ENCODE measurements around the gene DPP6. TPM values are rescaled to one million over a fixed set of nuclear protein-coding genes. Genes with fewer than 3 reads are reported as not detected.

Gene DPP6
- total and polyA plus RNA-seq, 8 donors: 0.29 to 1.2 (median 0.57) TPM

DNA sequence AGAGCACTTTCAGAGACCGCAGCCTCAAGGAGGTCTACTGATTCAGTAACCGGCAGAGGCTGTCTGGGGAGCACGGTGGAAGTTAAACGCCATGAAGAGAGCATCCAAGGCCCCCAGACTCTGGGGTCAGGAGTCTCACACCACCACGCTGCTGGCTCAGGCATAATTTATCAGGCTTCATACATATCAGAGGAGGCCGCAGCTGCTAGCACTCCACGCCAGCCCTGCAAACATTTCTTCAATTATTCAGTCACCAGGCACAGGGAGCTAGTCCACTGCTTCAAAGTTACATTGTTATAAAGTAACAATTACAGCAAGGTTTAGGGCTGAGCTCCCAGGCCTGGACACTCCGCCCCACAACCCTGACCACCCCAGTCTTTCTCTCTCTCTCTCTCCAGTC, 852.9 kb downstream of the DPP6 start:
- intact Hi-C loops (cut with DNase I): no loop called here
- no peak overlapping the region for H3K27ac ChIP-seq
- DNase-seq: no peak
- no peak overlapping the region for H3K4me3 ChIP-seq
- H3K27me3 ChIP-seq: no peaks in the 10 kb centered on the region
- no peaks in the 10 kb centered on the region for H3K36me3 ChIP-seq
- no peaks in the 10 kb centered on the region for H3K4me1 ChIP-seq
- H3K9me3 ChIP-seq: no peaks in the 10 kb centered on the region
- no peak for ATAC-seq
- TF ChIP-seq, protein P1, sequence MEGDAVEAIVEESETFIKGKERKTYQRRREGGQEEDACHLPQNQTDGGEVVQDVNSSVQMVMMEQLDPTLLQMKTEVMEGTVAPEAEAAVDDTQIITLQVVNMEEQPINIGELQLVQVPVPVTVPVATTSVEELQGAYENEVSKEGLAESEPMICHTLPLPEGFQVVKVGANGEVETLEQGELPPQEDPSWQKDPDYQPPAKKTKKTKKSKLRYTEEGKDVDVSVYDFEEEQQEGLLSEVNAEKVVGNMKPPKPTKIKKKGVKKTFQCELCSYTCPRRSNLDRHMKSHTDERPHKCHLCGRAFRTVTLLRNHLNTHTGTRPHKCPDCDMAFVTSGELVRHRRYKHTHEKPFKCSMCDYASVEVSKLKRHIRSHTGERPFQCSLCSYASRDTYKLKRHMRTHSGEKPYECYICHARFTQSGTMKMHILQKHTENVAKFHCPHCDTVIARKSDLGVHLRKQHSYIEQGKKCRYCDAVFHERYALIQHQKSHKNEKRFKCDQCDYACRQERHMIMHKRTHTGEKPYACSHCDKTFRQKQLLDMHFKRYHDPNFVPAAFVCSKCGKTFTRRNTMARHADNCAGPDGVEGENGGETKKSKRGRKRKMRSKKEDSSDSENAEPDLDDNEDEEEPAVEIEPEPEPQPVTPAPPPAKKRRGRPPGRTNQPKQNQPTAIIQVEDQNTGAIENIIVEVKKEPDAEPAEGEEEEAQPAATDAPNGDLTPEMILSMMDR (IDR thresholded peaks at IDR 0.05): no peak

DNA sequence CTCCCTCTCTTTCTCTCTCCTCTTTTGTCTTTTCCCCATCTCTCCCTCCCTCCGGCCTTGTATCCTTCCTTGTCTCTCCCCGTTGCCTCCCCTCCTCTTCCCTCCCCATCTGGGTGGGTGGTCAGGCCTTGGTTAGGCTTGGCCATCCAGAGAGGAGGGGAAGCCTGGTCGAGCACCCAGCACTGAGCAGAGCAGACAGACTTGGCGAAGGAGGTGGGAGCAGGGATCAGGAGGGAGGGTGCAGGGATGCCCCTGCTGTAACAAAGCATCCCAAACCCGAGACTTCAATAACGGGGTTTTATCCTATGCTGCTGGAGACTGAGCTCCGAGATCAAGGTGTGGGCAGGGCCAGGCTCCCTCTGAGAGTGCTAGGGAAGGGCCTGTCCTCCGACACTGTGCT, 853.4 kb downstream of the DPP6 start:
- no peaks in the 10 kb centered on the region for H3K27me3 ChIP-seq
- H3K9me3 ChIP-seq: no peaks in the 10 kb centered on the region
- no peak overlapping the region for H3K27ac ChIP-seq
- no peaks in the 10 kb centered on the region for H3K36me3 ChIP-seq
- DNase-seq (no peak), ATAC-seq (no peak)
- H3K4me3 ChIP-seq: no peak overlapping the region
- H3K4me1 ChIP-seq: no peaks in the 10 kb centered on the region
- intact Hi-C loops (cut with DNase I): no loop called here
- TF ChIP-seq, protein P1 (IDR thresholded peaks at IDR 0.05): no peak

GRCh38 chr7:154906201-154906600, 854.0 kb downstream of the DPP6 start:
- Histone ChIP-seq H3K27ac (no peak overlapping the region), H3K4me3 (no peak overlapping the region), H3K4me1 (no peaks in the 10 kb centered on the region), H3K27me3 (no peaks in the 10 kb centered on the region), H3K36me3 (no peaks in the 10 kb centered on the region), H3K9me3 (peaks cover 0 to 4% of the 10 kb centered on the region in 2 donors)
- DNase-seq: no peak
- ATAC-seq: no peak
- TF ChIP-seq, protein P1 (IDR thresholded peaks at IDR 0.05): no peak
- intact Hi-C loops (cut with DNase I): no loop called here

GRCh38 chr7:154906736-154907355, 854.6 kb downstream of the DPP6 start:
- Histone ChIP-seq H3K4me1 (no peaks in the 10 kb centered on the region), H3K4me3 (no peak overlapping the region), H3K36me3 (no peaks in the 10 kb centered on the region), H3K9me3 (peaks cover 0 to 5% of the 10 kb centered on the region in 2 donors), H3K27me3 (no peaks in the 10 kb centered on the region), H3K27ac (no peak overlapping the region)
- intact Hi-C loops (cut with DNase I): no loop called here
- TF ChIP-seq, protein P1 (IDR thresholded peaks at IDR 0.05): no peak
- no peak for DNase-seq
- ATAC-seq: no peak

DNA sequence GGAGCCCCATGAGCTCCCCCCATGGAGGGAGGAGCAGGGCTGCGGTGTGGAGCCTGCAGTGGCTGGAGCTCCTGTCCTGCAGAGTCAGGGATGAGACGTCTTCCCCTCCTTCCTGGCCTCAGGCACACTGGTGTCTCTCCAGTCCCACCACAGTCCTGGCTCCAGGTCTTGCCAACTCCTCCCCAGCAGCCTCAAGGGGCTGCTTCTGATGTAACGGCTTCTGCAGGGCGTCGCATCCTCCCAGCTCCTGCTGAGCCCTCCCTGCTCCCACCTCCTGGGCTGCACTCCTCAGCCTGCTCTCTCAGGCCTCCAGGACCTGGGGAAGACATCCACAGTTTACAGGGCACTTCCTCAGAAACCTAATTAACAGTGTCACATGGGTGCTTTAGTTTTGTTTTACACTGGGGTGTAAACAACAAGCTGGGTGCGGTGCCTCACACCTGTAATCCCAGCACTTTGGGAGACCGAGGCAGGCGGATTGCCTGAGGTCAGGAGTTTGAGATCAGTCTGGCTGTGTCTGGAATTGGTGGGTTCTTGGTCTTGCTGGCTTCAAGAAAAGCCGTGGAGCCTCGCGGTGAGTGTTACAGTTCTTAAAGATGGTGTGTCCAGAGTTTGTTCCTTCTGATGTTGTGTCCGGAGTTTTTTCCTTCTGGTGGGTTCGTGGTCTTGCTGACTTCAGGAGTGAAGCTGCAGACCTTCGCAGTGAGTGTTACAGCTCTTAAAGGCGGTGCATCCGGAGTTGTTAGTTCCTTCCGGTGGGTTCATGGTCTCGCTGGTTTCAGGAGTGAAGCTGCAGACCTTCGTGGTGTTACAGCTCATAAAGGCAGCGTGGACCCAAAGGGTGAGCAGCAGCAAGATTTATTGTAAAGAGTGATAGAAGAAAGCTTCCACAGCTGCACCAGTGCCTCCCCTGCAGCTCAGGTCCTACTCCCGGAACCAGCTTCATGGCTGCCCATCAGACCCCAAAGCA, 855.7 kb downstream of the DPP6 start:
- TF ChIP-seq, protein P1 (IDR thresholded peaks at IDR 0.05): no peak
- Histone ChIP-seq H3K4me3 (no peak overlapping the region), H3K36me3 (no peaks in the 10 kb centered on the region), H3K27me3 (no peaks in the 10 kb centered on the region), H3K9me3 (peaks cover 0 to 5% of the 10 kb centered on the region in 2 donors), H3K4me1 (no peaks in the 10 kb centered on the region), H3K27ac (no peak overlapping the region)
- intact Hi-C loops (cut with DNase I): no loop called here
- no peak for ATAC-seq
- no peak for DNase-seq

All from left lung (tissue), 10 donors.